K562 (cell line): ENCODE results near the gene PLA2G15. TPM values are rescaled to one million over a fixed set of nuclear protein-coding genes. Genes with fewer than 3 reads are reported as not detected.

Source experiments
- ARHGAP35 ChIP-seq: fragments of 450-650 bp; IDR thresholded peaks from 2 replicates; pipeline ENCODE4 v1.6.1; 2018; ENCODE audit not compliant: partially characterized antibody
- BDP1 ChIP-seq: IDR thresholded peaks from 3 replicates; pipeline ENCODE4 v1.6.1; 2011; ENCODE audit not compliant: insufficient read length, insufficient read depth
- CBFA2T3 ChIP-seq: fragments of 450-650 bp; IDR thresholded peaks from 2 replicates; pipeline ENCODE4 v1.6.1; 2017
- CEBPB ChIP-seq: fragments of 450-650 bp; IDR thresholded peaks from 2 replicates; pipeline ENCODE4 v1.6.1; 2016; ENCODE audit warnings: missing genetic modification characterization, missing compliant biosample characterization
- EWSR1 ChIP-seq: fragments of 450-650 bp; IDR thresholded peaks from 2 replicates; pipeline ENCODE4 v1.6.1; 2018; ENCODE audit warnings: borderline replicate concordance, mild to moderate bottlenecking, low read depth, moderate library complexity; ENCODE audit not compliant: partially characterized antibody
- FOXJ3 ChIP-seq: sonication (generic); formaldehyde crosslinking; IDR thresholded peaks from 2 replicates; pipeline ENCODE4 v1.4.0; 2020; ENCODE audit warnings: mild to moderate bottlenecking, missing genetic modification reagents
- FOXK1 ChIP-seq: sonication (generic); formaldehyde crosslinking; IDR thresholded peaks from 2 replicates; pipeline ENCODE4 v1.8.0; 2022; ENCODE audit warnings: missing genetic modification reagents, mild to moderate bottlenecking, borderline replicate concordance
- GATA2 ChIP-seq: sonication (generic); formaldehyde crosslinking; IDR thresholded peaks from 2 replicates; pipeline ENCODE4 v1.4.0; 2020; ENCODE audit warnings: mild to moderate bottlenecking, missing genetic modification reagents
- ILF3 ChIP-seq: fragments of 450-650 bp; IDR thresholded peaks from 2 replicates; pipeline ENCODE4 v1.6.1; 2018; ENCODE audit warnings: antibody characterized with exemption, mild to moderate bottlenecking, moderate library complexity, borderline replicate concordance
- MAFG ChIP-seq: fragments of 450-650 bp; conservative IDR thresholded peaks from 2 replicates; pipeline ENCODE4 v1.6.1; 2016; ENCODE audit warnings: missing genetic modification characterization, missing compliant biosample characterization
- MEIS2 ChIP-seq: fragments of 450-650 bp; IDR thresholded peaks from 2 replicates; pipeline ENCODE4 v1.6.1; 2014; ENCODE audit warnings: mild to moderate bottlenecking; ENCODE audit not compliant: partially characterized antibody
- NCOA6 ChIP-seq: fragments of 450-650 bp; IDR thresholded peaks from 2 replicates; pipeline ENCODE4 v1.6.1; 2017; ENCODE audit warnings: mild to moderate bottlenecking
- NFXL1 ChIP-seq: fragments of 450-650 bp; formaldehyde crosslinking; IDR thresholded peaks from 2 replicates; pipeline ENCODE4 v1.4.0; 2021; ENCODE audit warnings: mild to moderate bottlenecking
- PURB ChIP-seq: sonication (generic); formaldehyde crosslinking; IDR thresholded peaks from 2 replicates; pipeline ENCODE4 v1.9.0; 2021; ENCODE audit warnings: low read depth, mild to moderate bottlenecking, missing genetic modification reagents
- RBM39 ChIP-seq: fragments of 200-400 bp; formaldehyde crosslinking; optimal IDR thresholded peaks from 2 replicates; pipeline ENCODE3; 2018; ENCODE audit warnings: low read depth, low read length
- RFX1 ChIP-seq: fragments of 450-650 bp; IDR thresholded peaks from 2 replicates; pipeline ENCODE4 v1.6.1; 2016; ENCODE audit warnings: mild to moderate bottlenecking, moderate library complexity
- SMARCA5 ChIP-seq: fragments of 450-650 bp; IDR thresholded peaks from 2 replicates; pipeline ENCODE4 v1.6.1; 2016
- SMARCC2 ChIP-seq: fragments of 450-650 bp; IDR thresholded peaks from 2 replicates; pipeline ENCODE4 v1.6.1; 2017; ENCODE audit warnings: antibody characterized with exemption, moderate library complexity, mild to moderate bottlenecking, low read depth
- SP2 ChIP-seq: IDR thresholded peaks from 2 replicates; pipeline ENCODE4 v1.6.1; 2011; ENCODE audit warnings: mild to moderate bottlenecking, low read depth, low read length, moderate library complexity; ENCODE audit not compliant: poor library complexity, severe bottlenecking; ENCODE audit errors: extremely low read depth
- SRSF9 ChIP-seq: fragments of 200-400 bp; formaldehyde crosslinking; IDR thresholded peaks from 2 replicates; pipeline ENCODE4 v1.6.1; 2017; ENCODE audit warnings: low read depth, low read length, borderline replicate concordance
- TEAD2 ChIP-seq: fragments of 450-650 bp; IDR thresholded peaks from 2 replicates; pipeline ENCODE4 v1.6.1; 2016; ENCODE audit warnings: missing genetic modification characterization, control low read depth, missing compliant biosample characterization
- XRCC3 ChIP-seq: fragments of 450-650 bp; IDR thresholded peaks from 2 replicates; pipeline ENCODE4 v1.6.1; 2017; ENCODE audit warnings: mild to moderate bottlenecking, moderate library complexity
- ZNF175 ChIP-seq: fragments of 200-800 bp; sonication (Bioruptor generic); IDR thresholded peaks from 2 replicates; pipeline ENCODE4 v1.6.1; 2016; ENCODE audit warnings: low read depth, mild to moderate bottlenecking, missing genetic modification characterization, missing compliant biosample characterization
- ZNF217 ChIP-seq: sonication (generic); formaldehyde crosslinking; IDR thresholded peaks from 2 replicates; pipeline ENCODE4 v1.8.0; 2022; ENCODE audit warnings: mild to moderate bottlenecking, missing genetic modification reagents
- ZNF408 ChIP-seq: fragments of 250-450 bp; sonication (Bioruptor Pico); IDR thresholded peaks from 2 replicates; pipeline ENCODE4 v1.4.0; 2020; ENCODE audit warnings: low read depth, mild to moderate bottlenecking, moderate library complexity
- polyA plus RNA-seq, 8 experiments: library from polyadenylated mRNA; depleted of rRNA in 4 of 8; stranded (reverse) in 5 of 8; unstranded in 3 of 8; fragments of >200 nt; fragmentation: Nextera tagmentation in 2 of 8; fragmentation: Illumina TruSeq in 1 of 8; extraction: Ambion mirVana in 2 of 8; extraction: Trizol in 1 of 8; gene quantifications; 2 replicates each; pipeline versions ENCODE4 v1.2.1 to v1.2.3, GENCODE V29; 2011 to 2014; ENCODE audit warnings: inconsistent platforms in 1 of 8, missing spikeins in 1 of 8
- total RNA-seq, 7 experiments: library from RNA; depleted of rRNA in 6 of 7; stranded (reverse); fragments of >200 nt in 6 of 7; fragmentation: Illumina TruSeq in 2 of 7; extraction: Trizol in 2 of 7; gene quantifications; 2 replicates each; pipeline versions ENCODE4 v1.2.1 to v1.2.3, GENCODE V29; 2011 to 2021; ENCODE audit warnings: low replicate concordance in 1 of 7
- TF ChIP-seq, protein P1 (sequence below): sonication (generic); IDR thresholded peaks from 2 replicates; pipeline ENCODE4 v1.6.1; 2016
- TF ChIP-seq, protein P2 (sequence below), 3 experiments: fragments of 200-800 bp in 1 of 3; fragments of 250-450 bp in 1 of 3; fragments of 450-650 bp in 1 of 3; sonication (Bioruptor Pico) in 1 of 3; sonication (Bioruptor generic) in 1 of 3; formaldehyde crosslinking in 1 of 3; IDR thresholded peaks; 2 replicates each; pipeline versions ENCODE4 v1.6.1 to v1.8.0; 2016 to 2022; ENCODE audit warnings: mild to moderate bottlenecking in 2 of 3, missing genetic modification characterization in 2 of 3, missing compliant biosample characterization in 1 of 3, moderate library complexity in 1 of 3

The PLA2G15 gene
- total and polyA plus RNA-seq, 9 of the 15 experiments (the other 6 are each of a cell fraction or from before 2014, with no cell fraction given): 0.42 to 8.6 (median 4.8) TPM

DNA sequence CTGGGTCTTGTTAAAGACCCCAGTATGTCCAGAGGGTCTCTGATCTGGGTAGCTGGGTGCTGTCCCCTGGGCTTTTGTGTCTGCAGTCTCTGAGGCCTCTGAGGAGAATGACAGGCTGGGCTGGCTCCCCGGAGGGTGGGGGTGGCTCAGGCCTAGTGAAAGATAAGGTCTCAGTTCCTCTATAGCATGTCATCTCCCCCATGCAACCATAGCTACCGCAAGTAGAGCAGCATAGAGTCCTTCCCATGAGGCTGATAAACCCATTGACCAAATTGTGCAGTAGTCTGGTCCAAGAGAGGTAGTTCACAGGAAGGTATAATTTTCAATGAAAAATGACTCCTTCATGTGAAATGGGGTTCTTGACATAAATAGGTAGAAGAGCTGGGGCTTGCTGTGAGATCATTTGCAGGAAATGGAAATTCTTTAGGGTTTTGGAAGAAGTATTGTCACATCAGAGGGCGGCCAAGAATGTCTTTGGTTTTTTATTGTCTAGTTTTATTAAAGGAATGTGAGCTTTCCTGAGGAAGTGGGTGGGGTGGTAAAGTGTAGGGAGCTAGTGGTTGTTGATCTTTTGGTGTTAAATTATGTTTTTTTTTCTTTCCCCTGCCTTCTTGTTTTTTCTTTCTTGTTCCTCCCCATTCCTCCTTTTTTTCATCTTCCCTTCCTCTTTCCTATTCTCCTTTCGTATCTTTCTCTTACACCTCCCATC lies 44.6 kb downstream of the PLA2G15 start (continued):
- TF ChIP-seq SRSF9 (no peak), ARHGAP35 (peak; percentile 12), RBM39 (no peak), PURB (no peak), ZNF408 (no peak), BDP1 (no peak), NFXL1 (CRISPR knock-in tag) (no peak), FOXK1 (no peak), NCOA6 (no peak), FOXJ3 (CRISPR knock-in tag) (no peak), CEBPB (tag) (no peak), ILF3 (no peak), SMARCC2 (no peak), RFX1 (peak; percentile 87), GATA2 (CRISPR knock-in tag) (peak; percentile 83), CBFA2T3 (no peak), MAFG (tag) (no peak), SP2 (no peak), TEAD2 (tag) (no peak), ZNF175 (CRISPR knock-in tag) (no peak), XRCC3 (no peak), SMARCA5 (no peak), MEIS2 (peak; percentile 66), ZNF217 (CRISPR knock-in tag) (no peak), EWSR1 (no peak)
- TF ChIP-seq, protein P1, sequence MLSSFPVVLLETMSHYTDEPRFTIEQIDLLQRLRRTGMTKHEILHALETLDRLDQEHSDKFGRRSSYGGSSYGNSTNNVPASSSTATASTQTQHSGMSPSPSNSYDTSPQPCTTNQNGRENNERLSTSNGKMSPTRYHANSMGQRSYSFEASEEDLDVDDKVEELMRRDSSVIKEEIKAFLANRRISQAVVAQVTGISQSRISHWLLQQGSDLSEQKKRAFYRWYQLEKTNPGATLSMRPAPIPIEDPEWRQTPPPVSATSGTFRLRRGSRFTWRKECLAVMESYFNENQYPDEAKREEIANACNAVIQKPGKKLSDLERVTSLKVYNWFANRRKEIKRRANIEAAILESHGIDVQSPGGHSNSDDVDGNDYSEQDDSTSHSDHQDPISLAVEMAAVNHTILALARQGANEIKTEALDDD: peak; percentile 58; the same call in 1 of the 2 replicates
- TF ChIP-seq, protein P2, sequence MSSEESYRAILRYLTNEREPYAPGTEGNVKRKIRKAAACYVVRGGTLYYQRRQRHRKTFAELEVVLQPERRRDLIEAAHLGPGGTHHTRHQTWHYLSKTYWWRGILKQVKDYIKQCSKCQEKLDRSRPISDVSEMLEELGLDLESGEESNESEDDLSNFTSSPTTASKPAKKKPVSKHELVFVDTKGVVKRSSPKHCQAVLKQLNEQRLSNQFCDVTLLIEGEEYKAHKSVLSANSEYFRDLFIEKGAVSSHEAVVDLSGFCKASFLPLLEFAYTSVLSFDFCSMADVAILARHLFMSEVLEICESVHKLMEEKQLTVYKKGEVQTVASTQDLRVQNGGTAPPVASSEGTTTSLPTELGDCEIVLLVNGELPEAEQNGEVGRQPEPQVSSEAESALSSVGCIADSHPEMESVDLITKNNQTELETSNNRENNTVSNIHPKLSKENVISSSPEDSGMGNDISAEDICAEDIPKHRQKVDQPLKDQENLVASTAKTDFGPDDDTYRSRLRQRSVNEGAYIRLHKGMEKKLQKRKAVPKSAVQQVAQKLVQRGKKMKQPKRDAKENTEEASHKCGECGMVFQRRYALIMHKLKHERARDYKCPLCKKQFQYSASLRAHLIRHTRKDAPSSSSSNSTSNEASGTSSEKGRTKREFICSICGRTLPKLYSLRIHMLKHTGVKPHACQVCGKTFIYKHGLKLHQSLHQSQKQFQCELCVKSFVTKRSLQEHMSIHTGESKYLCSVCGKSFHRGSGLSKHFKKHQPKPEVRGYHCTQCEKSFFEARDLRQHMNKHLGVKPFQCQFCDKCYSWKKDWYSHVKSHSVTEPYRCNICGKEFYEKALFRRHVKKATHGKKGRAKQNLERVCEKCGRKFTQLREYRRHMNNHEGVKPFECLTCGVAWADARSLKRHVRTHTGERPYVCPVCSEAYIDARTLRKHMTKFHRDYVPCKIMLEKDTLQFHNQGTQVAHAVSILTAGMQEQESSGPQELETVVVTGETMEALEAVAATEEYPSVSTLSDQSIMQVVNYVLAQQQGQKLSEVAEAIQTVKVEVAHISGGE (CRISPR knock-in tag; IDR thresholded peaks at IDR 0.05): peak in 1 of 3 experiments; percentile 35; a peak in 1 of 6 replicates
